Measurements from ENCODE around the gene RETREG2.

Gene RETREG2

GRCh38 chr2:219149667-219150066, 28.4 kb upstream of the RETREG2 start:
- Histone ChIP-seq H2BK5ac (ENCODE audit: low read depth, low read length, poor library complexity) (no peak overlapping the region), H3K36me3 (ENCODE audit: control insufficient read depth in 1 of 2, insufficient read depth in 2 of 2, low read length in 2 of 2) (peaks cover 0 to 4% of the 10 kb centered on the region in 2 experiments), H3K4me3 (ENCODE audit: low read depth, low read length) (no peak overlapping the region), H4K8ac (ENCODE audit: low read depth, low read length) (no peak overlapping the region), H3K9ac (ENCODE audit: low read length) (no peak overlapping the region), H3K23ac (ENCODE audit: low read length) (no peak overlapping the region), H2BK120ac (ENCODE audit: insufficient read depth, low read length, poor library complexity) (no peak overlapping the region), H3K14ac (ENCODE audit: low read length) (no peak overlapping the region), H3K4me2 (ENCODE audit: low read length) (no peak overlapping the region), H3K18ac (ENCODE audit: low read length) (no peak overlapping the region), H3K4ac (ENCODE audit: low read depth, low read length) (no peak overlapping the region), H3K27ac (ENCODE audit: low read depth, low read length) (no peak overlapping the region), H2AK5ac (ENCODE audit: low read length) (no peak overlapping the region), H3K4me1 (ENCODE audit: control insufficient read depth in 1 of 2, insufficient read depth in 2 of 2, low read length in 2 of 2) (no peaks in the 10 kb centered on the region), H4K91ac (ENCODE audit: low read depth, low read length) (no peak overlapping the region), H3K9me3 (ENCODE audit: insufficient read depth, low read depth, low read length) (no peaks in the 10 kb centered on the region), H2AFZ (ENCODE audit: insufficient read depth, low read length, poor library complexity) (no peak overlapping the region), H4K12ac (ENCODE audit: low read depth, low read length) (no peak overlapping the region), H3K79me2 (ENCODE audit: control insufficient read depth, insufficient read depth, low read length, poor library complexity) (no peaks in the 10 kb centered on the region), H3K27me3 (ENCODE audit: insufficient read depth, low read length) (no peaks in the 10 kb centered on the region), H3K79me1 (ENCODE audit: low read length) (no peaks in the 10 kb centered on the region), H2BK12ac (ENCODE audit: low read length) (no peak overlapping the region)
- no CpG with 5 or more reads among the region's 1 CpG for WGBS (ENCODE audit: extremely low coverage, insufficient coverage, insufficient read length)
- no peak for DNase-seq

DNA sequence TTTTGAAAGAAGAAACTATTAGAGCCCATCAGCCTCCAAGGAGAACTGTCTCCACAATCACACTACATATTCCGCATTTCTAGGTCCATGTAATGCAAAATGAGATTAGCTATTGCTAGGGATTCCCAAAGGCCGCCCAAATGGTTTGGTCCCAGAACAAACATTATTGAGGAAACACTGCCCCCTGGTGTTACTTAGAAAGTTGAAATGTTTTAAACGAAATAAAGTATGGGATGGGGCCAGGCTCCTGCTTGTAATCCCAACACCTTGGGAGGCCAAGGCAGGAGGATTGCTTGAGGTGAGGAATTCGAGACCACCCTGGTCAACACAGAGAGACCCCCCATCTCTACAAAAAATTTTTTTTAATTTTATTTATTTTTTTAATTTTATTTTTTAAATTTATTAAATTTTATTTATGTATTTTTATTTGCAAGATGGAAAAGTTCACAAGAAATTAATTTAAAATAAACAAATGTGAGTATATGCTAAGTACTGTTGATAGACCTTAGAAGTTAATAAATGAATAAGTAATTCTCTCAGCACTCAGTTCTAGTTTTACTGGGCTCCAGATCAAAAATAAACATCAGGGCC, 22.9 kb upstream of the RETREG2 start:
- H3K14ac ChIP-seq (ENCODE audit: low read length): no peak overlapping the region
- H3K36me3 ChIP-seq (ENCODE audit: control insufficient read depth in 1 of 2, insufficient read depth in 2 of 2, low read length in 2 of 2): peaks cover 2 to 5% of the 10 kb centered on the region in 2 experiments
- H2BK5ac ChIP-seq (ENCODE audit: low read depth, low read length, poor library complexity): no peak overlapping the region
- H3K4me1 ChIP-seq (ENCODE audit: control insufficient read depth in 1 of 2, insufficient read depth in 2 of 2, low read length in 2 of 2): peaks cover 0 to 4% of the 10 kb centered on the region in 2 experiments
- no peak overlapping the region for H3K18ac ChIP-seq (ENCODE audit: low read length)
- no peak overlapping the region for H4K91ac ChIP-seq (ENCODE audit: low read depth, low read length)
- no CpG with 5 or more reads among the region's 4 CpGs for WGBS (ENCODE audit: extremely low coverage, insufficient coverage, insufficient read length)
- no peak overlapping the region for H2AK5ac ChIP-seq (ENCODE audit: low read length)
- H2BK120ac ChIP-seq (ENCODE audit: insufficient read depth, low read length, poor library complexity): no peak overlapping the region
- no peak overlapping the region for H3K4me3 ChIP-seq (ENCODE audit: low read depth, low read length)
- no peak overlapping the region for H2BK12ac ChIP-seq (ENCODE audit: low read length)
- no peak overlapping the region for H3K27ac ChIP-seq (ENCODE audit: low read depth, low read length)
- H4K8ac ChIP-seq (ENCODE audit: low read depth, low read length): no peak overlapping the region
- H3K4me2 ChIP-seq (ENCODE audit: low read length): no peak overlapping the region
- peak; percentile 55 to 95 for DNase-seq
- H3K27me3 ChIP-seq (ENCODE audit: insufficient read depth, low read length): no peaks in the 10 kb centered on the region
- H3K79me2 ChIP-seq (ENCODE audit: control insufficient read depth, insufficient read depth, low read length, poor library complexity): no peaks in the 10 kb centered on the region
- H3K4ac ChIP-seq (ENCODE audit: low read depth, low read length): no peak overlapping the region
- H3K79me1 ChIP-seq (ENCODE audit: low read length): peaks cover under 1% of the 10 kb centered on the region
- H3K9ac ChIP-seq (ENCODE audit: low read length): no peak overlapping the region
- no peak overlapping the region for H4K12ac ChIP-seq (ENCODE audit: low read depth, low read length)
- H3K23ac ChIP-seq (ENCODE audit: low read length): no peak overlapping the region
- H2AFZ ChIP-seq (ENCODE audit: insufficient read depth, low read length, poor library complexity): no peak overlapping the region
- H3K9me3 ChIP-seq (ENCODE audit: insufficient read depth, low read depth, low read length): no peaks in the 10 kb centered on the region

DNA sequence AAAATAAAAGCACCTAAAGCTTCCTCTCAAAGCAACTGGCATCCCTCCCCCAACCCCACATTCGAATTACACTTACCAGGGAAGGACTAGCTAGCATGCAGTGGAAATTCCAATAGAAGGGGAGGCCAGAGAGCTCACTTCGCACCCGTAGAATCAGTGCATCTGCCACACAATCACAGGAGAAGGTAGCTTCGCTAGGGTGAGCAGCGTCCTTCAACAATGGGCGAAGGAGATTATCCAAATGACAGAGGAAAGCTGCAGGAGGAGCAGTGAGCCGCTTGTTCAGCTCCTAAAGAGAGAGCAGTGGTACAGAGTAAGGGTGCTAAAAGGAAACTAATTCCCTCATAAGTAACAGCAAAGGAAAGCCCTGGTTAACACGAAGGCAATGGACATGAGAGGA, 20.7 kb upstream of the RETREG2 start:
- no peak overlapping the region for H3K9ac ChIP-seq (ENCODE audit: low read length)
- no peaks in the 10 kb centered on the region for H3K27me3 ChIP-seq (ENCODE audit: insufficient read depth, low read length)
- no peak overlapping the region for H3K14ac ChIP-seq (ENCODE audit: low read length)
- peaks cover 0 to 9% of the 10 kb centered on the region in 2 experiments for H3K4me1 ChIP-seq (ENCODE audit: control insufficient read depth in 1 of 2, insufficient read depth in 2 of 2, low read length in 2 of 2)
- no peaks in the 10 kb centered on the region for H3K9me3 ChIP-seq (ENCODE audit: insufficient read depth, low read depth, low read length)
- no peak overlapping the region for H3K4me3 ChIP-seq (ENCODE audit: low read depth, low read length)
- H3K79me2 ChIP-seq (ENCODE audit: control insufficient read depth, insufficient read depth, low read length, poor library complexity): peaks cover 2% of the 10 kb centered on the region
- H2BK120ac ChIP-seq (ENCODE audit: insufficient read depth, low read length, poor library complexity): no peak overlapping the region
- H4K12ac ChIP-seq (ENCODE audit: low read depth, low read length): no peak overlapping the region
- H2AK5ac ChIP-seq (ENCODE audit: low read length): no peak overlapping the region
- H3K23ac ChIP-seq (ENCODE audit: low read length): no peak overlapping the region
- no peak overlapping the region for H3K4ac ChIP-seq (ENCODE audit: low read depth, low read length)
- no peak for DNase-seq
- H2BK5ac ChIP-seq (ENCODE audit: low read depth, low read length, poor library complexity): no peak overlapping the region
- H3K27ac ChIP-seq (ENCODE audit: low read depth, low read length): no peak overlapping the region
- H2AFZ ChIP-seq (ENCODE audit: insufficient read depth, low read length, poor library complexity): no peak overlapping the region
- no peak overlapping the region for H4K8ac ChIP-seq (ENCODE audit: low read depth, low read length)
- H2BK12ac ChIP-seq (ENCODE audit: low read length): no peak overlapping the region
- H3K4me2 ChIP-seq (ENCODE audit: low read length): no peak overlapping the region
- no CpG with 5 or more reads among the region's 8 CpGs for WGBS (ENCODE audit: extremely low coverage, insufficient coverage, insufficient read length)
- peaks cover 4% of the 10 kb centered on the region for H3K79me1 ChIP-seq (ENCODE audit: low read length)
- H4K91ac ChIP-seq (ENCODE audit: low read depth, low read length): no peak overlapping the region
- H3K36me3 ChIP-seq (ENCODE audit: control insufficient read depth in 1 of 2, insufficient read depth in 2 of 2, low read length in 2 of 2): peaks cover 2 to 5% of the 10 kb centered on the region in 2 experiments
- H3K18ac ChIP-seq (ENCODE audit: low read length): no peak overlapping the region

DNA sequence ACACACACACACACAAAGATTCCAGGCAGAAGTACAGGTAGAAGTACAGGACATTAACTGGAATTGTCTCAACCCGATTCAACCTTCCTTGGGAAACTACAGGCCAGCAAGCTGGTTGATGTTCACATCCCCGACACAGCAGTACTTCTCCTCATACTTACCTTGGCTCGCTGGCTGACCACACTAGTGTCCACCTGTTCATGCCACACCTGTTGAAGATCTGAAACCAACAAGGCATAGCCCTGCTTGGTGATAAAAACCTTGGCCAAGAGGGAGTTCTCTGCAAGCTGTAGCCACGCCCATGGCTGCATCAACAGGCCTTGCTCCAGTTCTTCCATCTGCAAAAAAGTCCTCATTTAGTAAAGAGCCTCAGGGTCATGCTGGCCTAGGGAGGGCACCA, 20.1 kb upstream of the RETREG2 start:
- H3K18ac ChIP-seq (ENCODE audit: low read length): no peak overlapping the region
- H3K4ac ChIP-seq (ENCODE audit: low read depth, low read length): no peak overlapping the region
- H2AK5ac ChIP-seq (ENCODE audit: low read length): no peak overlapping the region
- DNase-seq: no peak
- H3K27me3 ChIP-seq (ENCODE audit: insufficient read depth, low read length): no peaks in the 10 kb centered on the region
- H3K79me2 ChIP-seq (ENCODE audit: control insufficient read depth, insufficient read depth, low read length, poor library complexity): peaks cover 2% of the 10 kb centered on the region
- H3K27ac ChIP-seq (ENCODE audit: low read depth, low read length): no peak overlapping the region
- H2BK5ac ChIP-seq (ENCODE audit: low read depth, low read length, poor library complexity): no peak overlapping the region
- no peak overlapping the region for H2AFZ ChIP-seq (ENCODE audit: insufficient read depth, low read length, poor library complexity)
- no CpG with 5 or more reads among the region's 4 CpGs for WGBS (ENCODE audit: extremely low coverage, insufficient coverage, insufficient read length)
- no peak overlapping the region for H4K91ac ChIP-seq (ENCODE audit: low read depth, low read length)
- H3K9ac ChIP-seq (ENCODE audit: low read length): no peak overlapping the region
- H4K8ac ChIP-seq (ENCODE audit: low read depth, low read length): no peak overlapping the region
- peaks cover 4% of the 10 kb centered on the region for H3K79me1 ChIP-seq (ENCODE audit: low read length)
- H2BK12ac ChIP-seq (ENCODE audit: low read length): no peak overlapping the region
- no peak overlapping the region for H3K23ac ChIP-seq (ENCODE audit: low read length)
- no peak overlapping the region for H3K14ac ChIP-seq (ENCODE audit: low read length)
- H3K4me3 ChIP-seq (ENCODE audit: low read depth, low read length): no peak overlapping the region
- H3K4me2 ChIP-seq (ENCODE audit: low read length): no peak overlapping the region
- H3K36me3 ChIP-seq (ENCODE audit: control insufficient read depth in 1 of 2, insufficient read depth in 2 of 2, low read length in 2 of 2): peaks cover 2 to 5% of the 10 kb centered on the region in 2 experiments
- H2BK120ac ChIP-seq (ENCODE audit: insufficient read depth, low read length, poor library complexity): no peak overlapping the region
- H4K12ac ChIP-seq (ENCODE audit: low read depth, low read length): no peak overlapping the region
- H3K9me3 ChIP-seq (ENCODE audit: insufficient read depth, low read depth, low read length): no peaks in the 10 kb centered on the region
- peaks cover 0 to 9% of the 10 kb centered on the region in 2 experiments for H3K4me1 ChIP-seq (ENCODE audit: control insufficient read depth in 1 of 2, insufficient read depth in 2 of 2, low read length in 2 of 2)
